GM18909 (cell line): ENCODE data around the gene MRPL43.
"Not testable (repeated sequence)": the region's sequence is repeated elsewhere in the genome, so short reads cannot be mapped to it uniquely, and the experiment has no call there.

Source experiments
- ATAC-seq: cut with Tn5 transposase; IDR thresholded peaks from one replicate; pipeline ENCODE4 v1.9.1; 2021; ENCODE audit warnings: mild to moderate bottlenecking; ENCODE audit not compliant: unreplicated experiment, poor library complexity

Gene MRPL43

GRCh38 chr10:100986623-100986951 lies 710 bp downstream of the MRPL43 start:
- ATAC-seq: no peak

DNA sequence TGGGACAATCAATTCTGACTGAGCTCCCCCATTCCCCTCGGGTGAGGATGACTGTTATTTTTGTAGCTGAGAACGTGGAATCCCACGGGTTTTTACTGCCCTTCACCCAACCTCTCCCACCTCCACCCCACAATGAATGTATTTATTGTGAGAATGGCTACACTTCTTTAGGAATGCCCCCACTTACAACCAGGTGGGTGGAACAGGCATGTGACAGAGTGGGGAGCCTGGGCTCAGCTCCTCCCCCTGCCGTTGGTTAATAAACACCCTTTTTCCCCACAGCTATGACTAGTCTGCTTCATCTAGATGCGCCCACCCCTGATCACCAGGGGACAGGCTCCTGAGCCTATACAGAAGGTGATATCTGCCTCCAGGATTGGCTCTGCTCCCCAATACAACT lies 2.0 kb downstream of the MRPL43 start:
- no peak for ATAC-seq

- no peak for ATAC-seq
Observed at GRCh38 chr10:100984672-100985177, 2.6 kb downstream of the MRPL43 start.

DNA sequence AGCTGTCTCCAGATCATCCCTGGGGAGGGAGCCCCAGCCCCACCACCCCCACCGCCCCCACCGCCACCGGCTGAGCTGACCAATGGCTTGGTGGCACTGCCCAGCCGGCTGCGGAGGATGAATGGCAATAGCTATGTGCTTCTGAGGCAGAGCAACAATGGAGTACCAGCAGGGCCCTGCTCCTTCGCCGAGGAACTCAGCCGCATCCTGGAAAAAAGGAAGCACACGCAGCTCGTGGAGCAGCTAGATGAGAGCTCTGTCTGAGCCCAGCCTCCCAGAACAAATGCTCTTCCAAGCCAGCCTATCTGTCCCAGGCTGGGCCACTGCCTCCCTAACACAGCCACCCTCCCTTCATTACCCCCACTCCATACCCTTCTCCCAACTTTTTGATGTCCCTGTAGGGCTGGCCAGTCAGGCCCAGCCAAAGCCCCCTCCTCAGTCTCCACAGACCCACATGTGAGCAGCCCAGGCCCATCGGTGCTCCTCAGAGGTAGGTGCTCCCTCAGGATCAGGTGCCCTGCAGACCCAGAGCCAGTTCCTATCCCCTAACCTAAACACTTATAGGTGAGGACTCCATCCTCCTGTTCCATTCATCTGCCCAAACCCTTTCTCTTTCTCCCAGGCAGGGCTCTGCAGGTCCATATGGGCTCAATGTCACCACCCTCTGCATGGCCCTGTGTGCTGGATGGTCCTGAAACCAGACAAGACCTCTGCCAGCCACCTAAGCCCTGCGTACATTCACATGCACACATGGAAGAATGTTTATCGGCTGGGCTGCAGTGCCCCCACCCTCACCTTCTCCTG lies 3.2 kb downstream of the MRPL43 start:
- ATAC-seq: no peak

DNA sequence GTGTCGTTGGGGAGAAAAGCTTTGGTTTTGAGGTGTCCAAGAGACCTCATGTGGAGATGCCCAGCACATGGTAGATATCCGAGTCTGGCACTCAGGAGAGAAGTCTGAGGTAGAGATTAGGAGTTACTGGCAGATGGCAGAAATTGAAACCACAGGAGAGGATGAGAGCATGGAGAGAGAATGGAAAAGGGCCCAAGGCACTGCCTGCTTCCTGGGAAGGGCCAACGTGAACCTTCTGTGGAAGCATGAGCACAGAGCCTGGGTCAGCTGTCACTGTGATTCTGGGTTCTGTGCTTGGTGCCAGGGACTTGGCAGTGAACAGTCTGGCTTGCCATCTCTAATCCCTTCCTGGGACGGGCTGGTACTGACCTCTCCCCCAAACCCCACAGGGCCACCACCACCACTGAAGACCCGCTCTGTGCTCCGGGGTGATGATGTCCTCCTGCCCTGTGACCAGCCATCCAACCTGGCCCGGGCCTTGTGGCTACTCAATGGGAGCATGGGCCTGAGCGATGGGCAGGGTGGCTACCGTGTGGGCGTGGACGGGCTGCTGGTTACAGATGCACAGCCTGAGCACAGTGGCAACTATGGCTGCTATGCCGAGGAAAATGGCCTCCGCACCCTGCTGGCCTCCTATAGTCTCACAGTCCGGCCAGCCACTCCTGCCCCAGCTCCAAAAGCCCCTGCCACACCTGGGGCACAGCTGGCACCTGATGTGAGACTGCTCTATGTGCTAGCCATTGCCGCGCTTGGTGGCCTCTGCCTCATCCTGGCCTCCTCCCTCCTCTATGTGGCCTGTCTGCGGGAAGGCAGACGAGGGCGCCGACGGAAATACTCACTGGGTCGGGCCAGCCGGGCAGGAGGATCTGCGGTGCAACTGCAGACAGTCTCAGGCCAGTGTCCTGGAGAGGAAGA lies 4.1 kb downstream of the MRPL43 start:
- no peak for ATAC-seq

DNA sequence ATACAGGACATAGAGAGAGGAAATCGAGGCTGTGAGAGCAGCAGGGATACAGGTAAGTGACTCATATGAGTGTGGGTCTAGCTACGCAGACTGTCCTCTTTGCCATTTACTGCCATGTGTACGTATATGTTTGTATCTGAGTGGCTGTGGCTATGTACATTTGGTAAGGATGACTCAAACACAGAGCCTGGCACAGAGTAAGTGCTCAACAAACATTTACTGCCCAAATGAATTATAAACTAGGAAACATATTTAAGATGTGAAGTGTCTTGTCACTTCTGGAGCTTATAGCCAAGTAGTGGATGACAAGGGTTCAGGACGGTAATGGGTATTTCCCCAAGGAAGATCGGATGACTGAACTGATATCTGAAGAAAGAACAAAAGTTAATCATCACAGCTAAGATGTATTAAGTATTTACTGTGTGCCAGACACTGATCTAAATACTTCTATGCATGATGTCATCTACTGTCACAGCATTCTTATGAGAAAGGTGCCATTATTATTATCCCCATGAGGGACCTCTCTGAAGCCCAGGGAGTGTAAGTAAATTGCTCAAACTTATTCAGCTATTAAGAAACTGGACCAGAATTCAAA lies 6.0 kb downstream of the MRPL43 start:
- no peak for ATAC-seq

GRCh38 chr10:100980711-100981110 lies 6.6 kb downstream of the MRPL43 start:
- ATAC-seq: no peak

- ATAC-seq: no peak
Observed at GRCh38 chr10:100980311-100980710, 7.0 kb downstream of the MRPL43 start.

DNA sequence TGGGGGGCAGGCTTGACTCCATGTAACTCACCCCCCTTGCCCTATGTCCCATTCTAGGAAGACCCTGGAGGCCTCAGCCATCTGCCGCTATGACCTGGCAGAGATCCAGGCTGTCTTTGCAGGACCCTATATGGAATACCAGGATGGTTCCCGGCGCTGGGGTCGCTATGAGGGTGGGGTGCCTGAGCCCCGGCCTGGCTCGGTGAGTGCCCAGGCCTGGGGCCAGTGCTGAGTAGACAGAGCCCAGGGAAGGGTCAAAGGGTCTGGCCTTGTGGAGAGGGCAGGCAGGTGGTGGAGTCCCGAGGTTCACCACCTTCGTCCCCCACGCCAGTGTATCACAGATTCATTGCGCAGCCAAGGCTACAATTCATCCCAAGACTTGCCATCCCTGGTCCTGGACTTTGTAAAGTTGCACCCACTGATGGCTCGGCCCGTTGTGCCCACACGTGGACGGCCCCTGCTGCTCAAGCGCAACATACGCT lies 7.5 kb downstream of the MRPL43 start:
- no peak for ATAC-seq

DNA sequence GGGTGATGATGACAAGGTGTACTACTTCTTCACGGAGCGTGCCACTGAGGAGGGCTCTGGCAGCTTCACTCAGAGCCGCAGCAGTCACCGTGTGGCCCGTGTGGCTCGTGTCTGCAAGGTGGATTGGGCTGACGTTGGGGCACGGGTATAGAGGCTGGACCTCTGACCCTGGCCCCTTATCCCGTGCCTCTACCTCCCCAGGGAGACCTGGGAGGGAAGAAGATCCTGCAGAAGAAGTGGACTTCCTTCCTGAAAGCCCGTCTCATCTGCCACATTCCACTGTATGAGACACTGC lies 8.4 kb downstream of the MRPL43 start:
- ATAC-seq: no peak

DNA sequence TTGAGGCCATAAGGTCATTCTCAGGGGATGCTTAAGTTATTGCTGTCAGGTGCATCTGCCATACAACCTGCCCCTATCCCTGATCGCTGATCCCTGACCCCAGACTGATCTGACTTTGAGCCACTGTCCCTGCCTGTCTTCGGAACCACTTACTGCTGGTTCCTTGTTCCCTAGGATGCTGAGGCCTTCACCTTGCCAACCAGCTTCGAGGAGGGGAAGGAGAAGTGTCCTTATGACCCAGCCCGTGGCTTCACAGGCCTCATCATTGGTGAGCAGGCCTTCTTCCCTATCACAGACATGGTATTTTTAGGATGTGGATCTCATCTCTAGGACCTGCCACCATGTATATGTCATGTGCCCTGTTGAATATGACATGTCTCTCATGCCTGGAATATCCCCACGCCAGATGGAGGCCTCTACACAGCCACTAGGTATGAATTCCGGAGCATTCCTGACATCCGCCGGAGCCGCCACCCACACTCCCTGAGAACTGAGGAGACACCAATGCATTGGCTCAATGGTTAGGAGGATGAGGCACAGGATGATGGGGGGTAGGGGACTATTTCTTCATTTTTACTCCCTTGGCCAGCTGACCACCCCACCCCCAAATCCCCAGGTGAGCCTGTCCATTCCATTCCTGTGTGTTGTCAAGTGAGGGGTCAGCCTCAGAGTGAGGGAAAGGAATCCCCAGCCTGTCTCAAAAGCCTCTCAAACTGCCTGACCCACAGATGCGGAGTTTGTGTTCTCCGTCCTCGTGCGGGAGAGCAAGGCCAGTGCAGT lies 9.0 kb downstream of the MRPL43 start:
- no peak for ATAC-seq

DNA sequence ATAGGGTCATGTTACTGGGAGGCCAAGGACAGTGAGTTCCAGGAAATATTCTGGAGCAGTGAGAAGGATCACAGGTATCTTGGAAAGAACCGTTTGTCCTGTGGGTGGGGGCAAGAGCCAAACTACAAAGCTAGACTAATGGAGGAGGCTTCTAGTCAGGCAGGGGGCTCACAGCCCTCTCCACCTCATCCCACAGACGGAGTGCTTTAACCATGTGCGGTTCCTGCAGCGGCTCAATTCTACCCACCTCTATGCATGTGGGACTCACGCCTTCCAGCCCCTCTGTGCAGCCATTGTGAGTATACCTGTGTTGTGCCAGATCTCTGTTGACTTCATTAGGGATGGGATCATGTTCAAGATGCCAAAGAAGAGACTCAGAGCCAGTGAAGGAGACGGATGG lies 9.9 kb downstream of the MRPL43 start:
- ATAC-seq: no peak

DNA sequence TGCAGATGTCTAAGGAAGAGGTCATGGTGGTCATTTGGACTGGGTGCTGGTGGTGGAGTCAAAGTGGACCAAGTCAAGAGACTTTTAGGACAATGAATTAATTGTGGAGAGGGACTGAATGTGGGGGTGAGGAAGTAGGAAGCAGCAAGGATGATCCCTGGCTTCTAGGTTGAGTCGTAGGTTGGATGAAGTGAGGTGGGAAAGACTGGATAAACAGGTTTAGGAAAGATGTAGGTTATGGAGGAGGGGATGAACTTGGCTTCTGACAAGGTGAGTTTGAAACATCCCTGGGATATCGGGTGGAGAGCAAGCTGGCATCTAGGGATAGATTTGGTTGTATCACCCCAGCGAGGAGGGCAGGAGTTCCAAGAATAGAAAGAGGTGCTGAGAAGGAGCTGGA lies 10.4 kb downstream of the MRPL43 start:
- no peak for ATAC-seq

DNA sequence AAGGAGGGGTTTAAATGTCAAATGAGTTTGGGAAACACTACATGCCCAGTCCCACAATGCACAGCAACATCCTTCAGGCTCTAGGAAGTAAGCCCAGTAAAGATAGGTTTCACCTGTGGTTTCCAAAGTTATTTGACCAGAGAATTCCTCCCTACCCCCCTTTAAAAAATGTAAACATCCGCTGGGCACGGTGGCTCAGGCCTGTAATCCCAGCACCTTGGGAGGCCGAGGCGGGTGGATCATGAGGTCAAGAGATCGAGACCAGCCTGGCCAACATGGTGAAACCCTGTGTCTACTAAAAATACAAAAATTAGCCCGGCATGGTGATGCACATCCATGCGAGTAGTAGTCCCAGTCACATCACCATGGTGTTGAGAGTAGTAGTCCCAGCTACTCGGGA lies 11.9 kb downstream of the MRPL43 start:
- ATAC-seq: not testable (repeated sequence)

- ATAC-seq: no peak
Observed at GRCh38 chr10:100972904-100973535, 14.3 kb downstream of the MRPL43 start.

GRCh38 chr10:100972115-100972903 lies 15.0 kb downstream of the MRPL43 start:
- ATAC-seq: no peak

GRCh38 chr10:100970914-100971811 lies 16.1 kb downstream of the MRPL43 start:
- ATAC-seq: no peak
